ENCODE measurements around the gene LRBA.
"Not testable (repeated sequence)": the region's sequence is repeated elsewhere in the genome, so short reads cannot be mapped to it uniquely, and the experiment has no call there.

LRBA gene

DNA sequence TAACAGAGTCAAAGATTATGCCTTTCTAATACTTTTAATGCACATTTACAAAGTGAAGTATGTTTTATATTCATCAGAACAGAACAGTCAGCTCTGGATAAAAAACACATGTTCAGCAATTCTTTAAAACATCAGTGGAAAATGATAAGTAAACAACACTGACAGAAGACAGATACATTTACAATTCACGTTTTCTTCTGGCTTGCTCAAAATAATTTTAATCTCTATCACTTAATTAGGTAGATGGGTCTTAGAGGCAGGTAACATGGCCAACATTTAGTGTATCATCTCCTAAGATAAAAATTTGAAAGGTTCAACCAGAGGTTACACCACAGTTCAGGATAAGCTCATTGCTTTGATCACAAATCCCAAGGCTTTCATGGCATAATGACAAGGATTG lies 589.9 kb downstream of the LRBA start:
- no peak for DNase-seq (ENCODE audit: low read depth in 2 of 2)

DNA sequence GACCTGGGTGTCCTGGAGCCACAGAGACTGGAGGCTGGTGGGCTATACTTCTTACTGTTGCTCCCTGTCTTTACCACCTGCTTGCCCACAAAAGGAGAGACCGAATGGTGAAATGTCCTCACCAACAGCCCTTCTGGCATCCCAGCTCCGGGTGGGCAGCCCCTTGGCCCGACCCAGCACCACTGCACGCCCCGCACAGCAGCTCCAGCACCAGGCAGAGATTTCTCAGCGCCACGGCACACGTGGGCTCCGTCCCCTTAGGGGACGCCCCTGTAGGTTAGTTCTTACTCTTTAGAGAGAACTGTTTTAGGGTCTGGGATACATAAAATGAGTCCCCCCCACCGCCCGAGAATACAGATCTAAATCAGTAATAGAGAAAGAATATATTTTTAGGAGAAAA lies 591.6 kb downstream of the LRBA start:
- no peak for DNase-seq (ENCODE audit: low read depth in 2 of 2)

DNA sequence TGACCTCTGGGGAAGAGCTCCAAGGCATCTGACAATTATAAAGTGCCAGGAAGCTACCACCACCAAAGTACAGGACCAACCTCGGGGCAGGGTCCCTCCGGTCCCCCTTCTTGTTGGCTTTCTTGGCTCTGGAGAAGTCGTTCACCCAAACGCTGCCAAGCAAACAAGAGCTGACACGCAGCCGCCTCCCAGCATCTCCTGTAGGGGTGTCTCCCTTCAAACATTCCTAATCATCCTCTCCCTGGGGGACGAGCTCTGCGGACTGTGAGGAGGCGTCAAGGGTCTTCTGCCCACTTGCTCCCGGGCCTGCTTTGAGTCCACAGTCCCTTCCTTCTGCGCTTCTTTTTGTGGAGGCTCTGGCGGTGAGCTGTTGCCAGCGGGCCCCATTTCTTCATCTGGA lies 592.0 kb downstream of the LRBA start:
- no peak for DNase-seq (ENCODE audit: low read depth in 2 of 2)

DNA sequence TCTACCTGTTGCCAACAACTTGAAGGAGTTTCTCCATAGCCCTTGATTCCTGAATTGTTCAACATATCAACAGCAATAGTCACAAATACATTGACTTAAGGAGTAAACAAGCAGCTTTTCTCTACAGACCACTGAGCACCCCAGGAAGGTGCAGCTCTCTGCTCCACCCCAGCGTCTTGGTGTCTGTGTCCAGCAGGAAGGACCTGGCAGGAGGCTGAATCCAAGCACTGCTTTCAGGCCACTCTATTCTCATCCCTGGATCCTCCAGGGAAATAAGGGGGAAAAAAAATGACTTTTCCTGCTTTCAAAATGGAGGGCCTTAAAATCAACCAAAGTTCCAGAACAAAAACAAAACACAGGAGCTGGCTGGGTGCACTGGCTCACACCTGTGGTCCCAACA lies 593.5 kb downstream of the LRBA start:
- DNase-seq (ENCODE audit: low read depth in 2 of 2), result no peak

DNA sequence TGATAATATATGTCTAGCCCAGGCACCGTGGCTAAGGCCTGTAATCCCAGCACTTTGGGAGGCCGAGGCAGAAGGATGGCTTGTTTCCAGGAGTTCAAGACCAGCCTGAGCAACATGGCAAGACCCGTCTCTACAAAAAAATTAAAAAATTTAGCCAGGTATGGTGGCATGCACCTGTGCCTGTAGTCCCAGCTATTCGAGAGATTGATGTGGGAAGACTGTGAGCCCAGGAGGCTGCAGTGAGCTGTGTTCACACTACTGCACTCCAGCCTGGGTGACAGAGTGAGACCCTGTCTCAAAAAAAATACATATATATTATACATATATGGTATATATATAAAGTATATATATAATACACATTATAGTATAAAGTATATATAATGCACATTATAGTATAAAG lies 595.1 kb downstream of the LRBA start:
- no peak for DNase-seq (ENCODE audit: low read depth in 2 of 2)

DNA sequence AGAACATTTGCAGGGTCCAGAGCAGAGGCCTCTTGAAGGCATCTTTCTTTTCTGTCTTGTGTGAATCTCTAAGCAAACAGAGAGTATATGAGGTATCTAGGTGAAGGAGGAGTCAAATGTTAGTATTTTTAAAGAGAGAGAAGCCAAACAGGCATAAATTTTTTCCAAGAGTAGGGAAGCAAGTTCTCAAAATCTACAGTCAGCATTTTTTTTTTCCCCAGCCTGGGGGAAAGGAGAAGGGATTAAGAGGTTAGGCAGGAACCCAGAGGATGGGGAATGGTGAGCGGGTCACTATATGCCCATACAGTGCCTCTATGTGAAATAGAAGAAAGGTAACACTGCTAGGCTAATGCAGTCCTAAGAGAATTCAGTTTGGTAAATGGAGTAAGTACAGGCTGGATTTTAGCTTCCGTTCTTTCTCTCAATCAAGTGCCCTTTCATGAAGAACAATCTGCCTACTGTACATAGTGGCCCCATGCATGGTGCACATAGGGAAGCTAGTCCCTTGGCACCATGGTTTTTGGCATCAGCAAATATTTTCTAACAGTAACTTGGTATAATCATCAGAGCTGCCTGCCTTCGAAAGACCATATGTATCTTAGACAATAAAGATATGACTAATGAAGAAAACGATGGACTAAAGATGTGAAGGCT lies 596.2 kb downstream of the LRBA start:
- no peak for DNase-seq (ENCODE audit: low read depth in 2 of 2)

DNA sequence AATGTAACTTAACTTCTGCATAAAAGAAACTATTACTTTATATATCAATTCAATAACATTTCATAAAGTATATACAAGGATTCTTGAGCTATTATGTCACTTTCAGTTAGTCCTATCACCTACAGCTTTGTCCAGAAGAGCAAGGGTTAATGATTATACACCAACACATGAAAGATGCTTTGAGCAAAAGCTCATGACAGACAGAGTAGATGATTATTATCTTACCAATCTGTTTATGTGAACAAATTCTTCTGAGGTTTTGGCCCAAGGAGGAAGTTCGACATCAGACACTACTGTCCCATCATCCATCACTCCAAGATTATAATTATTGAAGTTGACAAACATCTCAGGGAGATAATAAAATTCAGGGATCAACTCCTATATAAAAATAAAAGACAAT lies 599.9 kb downstream of the LRBA start:
- no peak for DNase-seq (ENCODE audit: low read depth in 2 of 2)

DNA sequence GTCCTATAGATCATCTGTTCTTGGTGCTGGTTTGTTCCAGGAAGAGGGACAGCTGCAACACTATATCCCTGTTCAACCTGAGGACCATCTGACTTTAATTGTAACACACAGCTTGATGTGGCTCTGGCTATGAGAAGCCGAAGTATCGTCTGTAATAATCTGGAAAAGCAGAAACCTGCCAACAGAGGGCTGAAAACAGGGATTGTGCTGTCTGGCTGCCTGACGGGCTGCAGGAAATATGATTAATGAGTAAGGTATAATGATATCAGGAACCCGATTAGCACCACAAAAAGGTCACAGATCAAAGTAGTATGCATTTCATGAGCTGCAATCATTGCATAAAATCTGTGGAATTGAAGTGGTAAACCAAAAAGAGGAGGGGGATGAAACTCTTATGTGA lies 603.6 kb downstream of the LRBA start:
- DNase-seq (ENCODE audit: low read depth in 2 of 2), result no peak

DNA sequence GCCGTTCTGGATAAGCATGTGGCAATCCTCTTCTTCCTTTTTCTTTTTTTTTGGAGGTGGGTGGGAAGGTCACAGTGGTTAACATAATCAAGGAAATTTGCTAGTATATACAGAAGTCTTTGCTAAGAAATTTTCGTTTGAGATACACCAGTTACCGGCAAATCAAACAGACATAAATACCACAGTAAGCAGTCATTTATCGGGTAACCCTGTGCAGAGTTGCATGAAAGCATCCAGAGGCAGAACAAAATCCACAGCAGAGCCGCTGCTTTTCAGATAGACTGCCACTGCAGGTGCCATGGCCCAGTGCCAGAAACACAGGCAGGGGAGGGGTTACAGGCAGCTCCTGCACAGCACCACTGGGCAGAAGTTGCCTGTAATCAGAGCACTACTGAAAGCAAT lies 612.2 kb downstream of the LRBA start:
- DNase-seq (ENCODE audit: low read depth in 2 of 2), result no peak

DNA sequence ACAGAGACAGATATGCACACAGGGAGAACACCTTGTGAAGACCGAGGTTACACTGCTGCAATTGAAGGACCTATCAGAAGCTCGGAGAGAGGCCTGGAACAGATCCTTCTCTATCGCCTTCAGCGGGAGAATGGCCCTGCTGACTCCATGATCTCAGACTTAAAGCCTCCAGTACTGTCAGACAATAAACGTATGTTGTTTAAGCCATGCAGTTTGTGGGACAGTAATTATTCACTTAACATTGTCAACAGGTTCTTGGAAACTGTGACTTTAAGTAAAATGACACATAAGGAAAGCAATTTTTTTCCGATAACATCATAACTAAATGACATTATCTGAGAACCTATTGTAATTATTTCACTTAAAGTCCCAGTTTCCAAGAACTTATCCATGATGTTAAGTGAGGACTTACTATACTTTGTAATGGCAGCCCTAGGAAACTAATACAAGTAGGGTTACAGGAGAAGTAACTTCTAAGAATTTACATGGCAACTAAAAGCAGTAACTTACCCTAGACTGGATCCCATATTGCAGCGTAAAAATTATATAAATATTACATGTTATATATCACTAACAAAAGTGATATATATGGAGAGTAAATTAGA lies 613.9 kb downstream of the LRBA start:
- no peak for DNase-seq (ENCODE audit: low read depth in 2 of 2)

DNA sequence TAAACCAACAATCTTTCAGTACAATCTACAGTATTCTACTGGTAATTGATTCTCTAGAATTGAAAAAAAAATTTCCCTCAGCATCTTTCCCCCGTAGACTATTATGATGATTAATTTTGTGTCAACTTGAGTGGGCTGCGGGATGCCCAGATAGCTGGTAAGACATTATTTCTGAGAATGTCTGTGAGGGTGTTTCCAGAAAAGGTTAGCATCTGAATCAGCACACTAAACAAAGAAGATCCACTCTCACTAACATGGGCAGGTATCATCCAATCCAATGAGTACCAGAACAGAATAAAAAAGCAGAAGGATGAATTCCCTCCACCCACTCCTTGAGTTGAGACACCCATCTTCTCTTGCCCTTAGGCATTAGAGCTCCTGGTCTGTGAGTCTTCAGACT lies 619.2 kb downstream of the LRBA start:
- DNase-seq (ENCODE audit: low read depth in 2 of 2), result no peak

DNA sequence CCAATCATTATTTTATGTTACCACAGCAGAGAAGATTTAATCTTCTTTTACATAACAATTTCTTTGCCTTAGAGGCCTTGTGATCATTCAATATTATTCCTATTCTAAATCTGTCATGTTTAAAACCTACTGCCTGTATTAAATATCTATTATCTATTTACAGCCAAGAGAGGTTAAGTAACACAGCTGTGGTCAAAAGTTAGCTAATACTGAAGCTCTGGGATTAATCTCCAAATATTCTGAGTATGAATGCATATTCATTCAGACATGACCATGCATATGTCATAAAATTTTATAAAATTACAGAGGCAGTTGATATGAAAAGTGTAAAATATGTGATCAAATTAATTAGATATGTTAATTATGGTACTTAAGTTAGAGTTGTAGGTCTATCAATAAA lies 621.0 kb downstream of the LRBA start:
- no peak for DNase-seq (ENCODE audit: low read depth in 2 of 2)

DNA sequence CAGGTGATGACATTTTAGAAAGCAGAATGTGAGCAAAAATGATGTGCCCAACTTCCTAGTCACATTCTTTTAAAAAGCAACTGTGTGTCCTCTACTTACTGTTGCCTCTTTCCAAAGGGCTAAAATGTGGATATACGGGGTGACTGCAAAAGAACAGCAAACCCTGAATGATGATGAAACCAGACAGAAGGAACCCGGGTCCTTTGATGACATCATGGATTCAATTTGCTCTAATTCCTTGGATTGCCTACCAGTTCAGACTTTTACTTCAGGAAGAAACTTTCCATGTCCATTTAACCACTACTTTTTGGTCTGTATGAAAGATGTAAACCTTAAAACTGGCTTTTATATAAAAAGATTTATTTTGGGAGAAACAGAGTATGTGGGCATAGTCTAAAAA lies 624.0 kb downstream of the LRBA start:
- no peak for DNase-seq (ENCODE audit: low read depth in 2 of 2)

DNA sequence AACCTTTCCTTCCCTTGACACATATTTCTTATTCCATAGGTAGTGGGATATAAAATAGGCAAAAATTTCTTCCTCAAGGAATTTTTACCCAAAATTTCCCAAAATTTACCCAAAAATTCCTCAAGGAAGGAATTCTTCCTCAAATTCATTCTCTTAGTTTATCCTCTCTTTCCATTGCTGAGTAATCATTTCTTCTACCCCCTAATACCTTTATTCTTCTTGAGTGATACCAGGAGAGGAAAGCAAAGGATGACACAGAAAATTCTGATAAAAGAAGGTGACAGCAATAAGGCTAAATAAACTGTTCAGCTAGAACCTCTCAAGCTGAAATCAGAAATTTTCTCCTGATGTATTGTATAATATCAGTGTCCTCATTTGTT lies 624.6 kb downstream of the LRBA start:
- no peak for DNase-seq (ENCODE audit: low read depth in 2 of 2)

DNA sequence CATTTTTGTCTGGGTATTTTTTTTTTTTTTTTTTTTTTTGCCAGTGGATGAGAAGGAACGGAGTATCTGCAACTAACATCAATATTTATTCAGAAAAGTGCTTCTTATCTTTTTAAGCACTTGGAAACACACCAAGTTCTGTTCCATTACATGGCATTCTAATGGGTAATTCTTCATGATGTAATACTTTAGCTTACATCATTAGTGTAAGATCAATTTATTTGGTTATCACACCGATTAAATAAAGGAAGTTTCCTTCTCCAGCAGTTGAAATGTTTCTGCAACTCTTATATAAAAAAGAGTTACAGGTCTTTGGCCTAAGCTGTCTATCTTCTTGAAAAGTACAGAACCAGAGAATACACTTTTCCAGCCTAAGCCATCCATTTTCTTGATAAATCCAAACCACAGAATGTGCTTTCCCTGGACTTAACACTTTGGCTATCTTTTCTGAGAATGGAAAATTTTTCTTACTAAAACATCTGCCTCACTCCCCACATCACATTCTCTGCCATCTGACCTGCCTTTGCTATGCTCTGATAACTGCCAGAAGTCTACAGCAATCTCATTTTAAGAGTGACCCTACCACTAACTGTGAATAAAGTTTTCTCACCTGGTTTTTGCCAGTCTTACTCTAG lies 625.1 kb downstream of the LRBA start:
- DNase-seq (ENCODE audit: low read depth in 2 of 2), result no peak

DNA sequence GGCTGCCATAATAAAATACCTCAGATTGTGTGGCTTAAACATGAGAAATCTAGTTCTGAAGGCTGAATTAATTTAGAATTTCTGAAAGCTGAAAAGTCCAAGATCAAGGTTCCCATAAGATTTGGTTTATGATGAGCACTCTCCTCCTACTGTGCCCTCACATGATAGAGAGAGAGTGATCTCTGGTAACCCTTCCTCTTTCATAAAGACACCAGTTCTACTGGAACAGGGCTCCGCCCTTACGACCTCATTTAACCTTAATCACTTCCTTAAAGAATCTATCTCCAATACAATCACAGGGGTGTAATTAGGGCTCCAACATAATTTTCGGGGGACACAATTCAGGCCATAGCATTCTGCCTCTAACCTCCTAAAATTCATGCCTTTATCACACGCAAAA lies 627.1 kb downstream of the LRBA start:
- no peak for DNase-seq (ENCODE audit: low read depth in 2 of 2)

DNA sequence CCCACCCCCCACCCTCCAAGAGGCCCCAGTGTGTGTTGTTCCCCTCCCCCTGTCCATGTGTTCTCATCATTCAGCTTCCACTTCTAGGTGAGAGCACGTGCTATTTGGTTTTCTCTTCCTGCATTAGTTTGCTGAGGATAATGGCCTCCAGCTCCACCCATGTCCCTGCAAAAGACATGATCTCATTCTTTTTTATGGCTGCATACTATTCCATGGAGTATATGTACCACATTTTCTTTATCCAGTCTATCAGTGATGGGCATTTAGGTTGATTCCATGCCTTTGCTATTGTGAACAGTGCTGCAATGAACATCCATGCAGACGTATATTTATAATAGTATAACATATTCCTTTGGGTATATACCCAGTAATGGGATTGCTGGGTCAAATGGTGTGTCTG lies 628.7 kb downstream of the LRBA start:
- DNase-seq (ENCODE audit: low read depth in 2 of 2), result not testable (repeated sequence)

DNA sequence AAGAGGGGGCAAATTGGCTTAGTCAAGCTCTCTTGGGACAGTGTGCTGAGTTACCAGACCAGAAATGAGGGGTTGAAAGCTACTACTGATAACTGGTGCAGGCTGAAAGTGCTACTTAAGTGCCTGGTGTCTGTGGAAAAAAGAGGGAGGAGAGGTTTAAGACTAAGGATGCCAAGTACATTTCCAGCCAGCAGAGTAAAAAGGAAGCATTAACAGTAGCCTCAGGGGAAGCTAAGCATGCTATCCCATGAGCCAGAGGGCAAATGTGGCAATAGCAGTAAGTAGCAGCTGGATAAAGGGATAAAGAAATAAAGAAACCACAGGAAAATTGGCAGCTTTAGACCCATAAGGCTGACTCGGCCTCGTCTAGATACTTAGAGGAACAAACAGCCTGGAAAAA lies 629.5 kb downstream of the LRBA start:
- peak; percentile 75 for DNase-seq (ENCODE audit: low read depth in 2 of 2)

DNA sequence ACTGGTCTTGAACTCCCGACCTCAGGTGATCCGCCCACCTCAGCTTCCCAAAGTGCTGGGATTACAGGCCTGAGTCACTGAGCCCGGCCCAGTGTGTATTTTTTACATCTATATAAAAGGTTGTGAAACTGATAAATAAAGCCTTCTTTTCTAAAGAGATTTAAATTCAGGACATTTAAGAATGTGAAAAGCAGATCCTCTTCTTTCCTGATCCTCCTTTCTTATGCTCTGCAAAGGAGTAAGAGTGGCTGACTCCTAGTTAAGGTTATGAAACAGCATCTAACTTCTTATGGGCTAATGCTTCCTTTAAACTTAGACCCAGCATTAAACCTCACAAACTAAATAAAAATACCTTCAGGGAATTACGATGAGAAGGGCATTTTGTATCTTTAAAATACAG lies 630.8 kb downstream of the LRBA start:
- no peak for DNase-seq (ENCODE audit: low read depth in 2 of 2)

DNA sequence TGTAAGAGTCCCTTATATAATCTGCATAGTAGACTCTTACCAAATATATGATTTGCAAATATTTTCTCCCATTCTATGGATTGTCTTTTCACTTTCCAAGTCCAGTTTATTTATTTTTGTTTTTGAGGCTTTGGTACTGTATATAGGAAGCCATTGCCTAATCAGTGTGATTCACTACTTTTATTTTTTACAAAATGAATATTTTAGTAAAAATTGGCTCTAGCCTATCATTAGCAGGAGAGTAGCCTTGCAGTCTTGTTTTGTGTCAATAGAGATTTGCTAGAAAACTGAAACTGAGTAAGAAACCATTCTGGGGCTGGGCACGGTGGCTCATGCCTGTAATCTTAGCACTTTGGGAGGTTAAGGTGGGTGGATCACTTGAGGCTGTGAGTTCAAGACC lies 633.1 kb downstream of the LRBA start:
- DNase-seq (ENCODE audit: low read depth in 2 of 2), result no peak

DNA sequence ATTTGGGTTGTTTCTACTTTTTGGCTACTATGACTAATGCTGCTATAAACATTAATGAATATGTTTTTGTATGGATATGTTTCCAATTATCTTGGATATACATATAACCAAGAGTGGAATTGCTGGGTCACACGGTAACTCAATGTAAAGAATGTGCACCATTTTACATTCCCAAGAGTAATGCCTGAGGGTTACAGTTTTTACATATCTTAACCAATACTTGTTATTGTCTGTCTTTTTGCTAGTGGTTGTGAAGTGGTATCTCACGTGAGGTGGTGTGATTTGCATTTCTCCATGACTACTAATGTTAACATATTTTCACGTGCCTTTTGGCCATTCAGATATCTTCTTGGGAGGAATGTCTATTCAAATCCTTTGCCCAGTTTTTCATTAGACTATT lies 633.5 kb downstream of the LRBA start:
- peak in 1 of 2 experiments; percentile 62 for DNase-seq (ENCODE audit: low read depth in 2 of 2)

DNA sequence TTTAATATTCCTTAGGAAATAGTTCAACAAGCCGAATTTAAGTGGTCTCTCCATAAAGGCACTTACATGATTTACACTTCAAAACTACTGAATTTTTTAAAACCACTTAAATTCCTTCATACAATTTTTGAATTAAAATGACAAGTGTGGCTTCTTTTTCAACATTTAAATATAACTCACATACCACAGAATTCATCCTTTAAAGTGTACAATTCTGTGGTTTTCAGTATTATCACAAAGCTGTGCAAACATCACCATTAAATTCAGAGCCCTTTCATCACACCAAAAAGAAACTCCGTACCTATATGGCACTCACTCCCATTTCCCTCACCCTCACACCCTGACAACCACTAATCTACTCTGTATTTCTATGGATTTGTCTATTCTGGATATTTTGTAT lies 634.0 kb downstream of the LRBA start:
- DNase-seq (ENCODE audit: low read depth in 2 of 2), result peak; percentile 42 to 53

DNA sequence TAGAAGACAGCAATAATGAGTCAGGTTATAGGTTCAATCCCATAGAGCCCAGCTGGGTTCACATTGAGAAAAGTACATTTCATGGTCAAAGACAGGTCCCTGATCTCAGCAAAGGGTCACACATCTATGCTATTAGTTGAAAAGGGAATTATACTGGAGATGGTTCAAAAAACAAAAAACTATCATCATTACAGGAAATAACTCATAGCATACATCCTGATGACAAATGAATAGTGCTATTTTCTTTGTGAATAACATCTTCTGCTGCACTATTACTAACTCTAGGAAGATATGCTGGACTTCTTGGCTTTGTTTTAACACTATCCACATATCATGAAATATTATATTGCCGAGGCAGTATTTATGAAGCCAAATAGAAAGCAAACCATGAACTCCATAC lies 635.6 kb downstream of the LRBA start:
- DNase-seq (ENCODE audit: low read depth in 2 of 2), result no peak

DNA sequence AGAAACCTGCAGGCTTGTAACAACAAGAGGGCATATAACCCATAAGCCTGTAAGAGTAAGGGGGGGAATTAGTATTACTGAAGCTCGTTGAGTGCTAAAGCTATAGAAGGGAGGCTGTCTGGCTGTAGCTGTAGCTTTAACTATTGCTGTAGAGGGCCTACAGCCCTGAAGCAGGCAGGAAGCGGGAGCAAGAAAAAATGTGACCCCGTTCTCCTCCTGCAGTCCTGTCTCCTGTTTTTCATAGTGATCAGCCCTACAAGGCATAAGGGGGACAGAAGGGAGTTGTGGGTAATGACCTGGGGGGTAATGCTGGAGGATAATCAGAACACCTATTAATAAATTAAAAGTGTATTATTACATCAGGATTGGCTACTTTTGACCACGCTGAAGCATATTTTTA lies 640.1 kb downstream of the LRBA start:
- DNase-seq (ENCODE audit: low read depth in 2 of 2), result no peak
